Stimulated activated memory B cell treated with anti-CD40 and anti-IgM and Interleukin-4, amounts not matched to agents 10 μg/mL and 1 μg/mL and 100 μg/mL, for 72 hours (primary cell): Measurements from ENCODE around the gene MEST.

Source experiments
- ATAC-seq: fragments of 150-1000 bp; cut with Tn5 transposase; 2 replicates; pipeline ENCODE4 v1.10.0; 2021
- H3K27ac Mint-ChIP-seq: one replicate; pipeline ENCODE4 v1.8.0; 2022; ENCODE audit warnings: mild to moderate bottlenecking, mixed read lengths
- H3K27me3 Mint-ChIP-seq: one replicate; pipeline ENCODE4 v1.8.0; 2022; ENCODE audit warnings: mixed read lengths
- H3K36me3 Mint-ChIP-seq: one replicate; pipeline ENCODE4 v1.8.0; 2022; ENCODE audit warnings: mixed read lengths
- H3K4me1 Mint-ChIP-seq: one replicate; pipeline ENCODE4 v1.8.0; 2022; ENCODE audit warnings: mixed read lengths
- H3K4me3 Mint-ChIP-seq: one replicate; pipeline ENCODE4 v1.8.0; 2022; ENCODE audit warnings: mild to moderate bottlenecking, moderate library complexity, mixed read lengths
- H3K9me3 Mint-ChIP-seq: one replicate; pipeline ENCODE4 v1.8.0; 2022; ENCODE audit warnings: mixed read lengths

The MEST gene

GRCh38 chr7:130475776-130476175 is 16.1 kb upstream of the MEST start:
- Mint-ChIP-seq H3K4me1 (peaks cover 15% of the 10 kb centered on the region), H3K36me3 (no peaks in the 10 kb centered on the region), H3K4me3 (no peak overlapping the region), H3K9me3 (peaks cover 2% of the 10 kb centered on the region), H3K27ac (no peak overlapping the region), H3K27me3 (peaks cover 27% of the 10 kb centered on the region)
- no peak for ATAC-seq

GRCh38 chr7:130476297-130477150 is 15.4 kb upstream of the MEST start:
- Mint-ChIP-seq H3K4me3 (no peak overlapping the region), H3K36me3 (no peaks in the 10 kb centered on the region), H3K9me3 (peaks cover 2% of the 10 kb centered on the region), H3K27me3 (peaks cover 20% of the 10 kb centered on the region), H3K27ac (no peak overlapping the region), H3K4me1 (peaks cover 15% of the 10 kb centered on the region)
- ATAC-seq = no peak

GRCh38 chr7:130478991-130479390 is 12.9 kb upstream of the MEST start:
- peaks cover 28% of the 10 kb centered on the region for H3K27me3 Mint-ChIP-seq

GRCh38 chr7:130479716-130480400 is 12.0 kb upstream of the MEST start:
- Mint-ChIP-seq H3K36me3 (no peaks in the 10 kb centered on the region), H3K27ac (no peak overlapping the region), H3K9me3 (peaks cover 2% of the 10 kb centered on the region), H3K27me3 (peaks cover 36% of the 10 kb centered on the region), H3K4me3 (no peak overlapping the region), H3K4me1 (no peaks in the 10 kb centered on the region)
- no peak for ATAC-seq

More at GRCh38 chr7:130478991-130479390, 12.9 kb upstream of the MEST start:
- no peak for ATAC-seq
- peaks cover 1% of the 10 kb centered on the region for H3K4me1 Mint-ChIP-seq
- H3K27ac Mint-ChIP-seq = no peak overlapping the region
- peaks cover 2% of the 10 kb centered on the region for H3K9me3 Mint-ChIP-seq
- H3K4me3 Mint-ChIP-seq = no peak overlapping the region
- no peaks in the 10 kb centered on the region for H3K36me3 Mint-ChIP-seq

GRCh38 chr7:130481898-130482297 is 10.0 kb upstream of the MEST start:
- H3K27ac Mint-ChIP-seq = no peak overlapping the region
- no peak for ATAC-seq
- peaks cover 20% of the 10 kb centered on the region for H3K4me1 Mint-ChIP-seq
- no peak overlapping the region for H3K4me3 Mint-ChIP-seq
- peaks cover 2% of the 10 kb centered on the region for H3K9me3 Mint-ChIP-seq
- H3K27me3 Mint-ChIP-seq = peaks cover 54% of the 10 kb centered on the region
- H3K36me3 Mint-ChIP-seq = no peaks in the 10 kb centered on the region

GRCh38 chr7:130483031-130483430 is 8.9 kb upstream of the MEST start:
- peaks cover 23% of the 10 kb centered on the region for H3K4me1 Mint-ChIP-seq
- peaks cover 54% of the 10 kb centered on the region for H3K27me3 Mint-ChIP-seq
- no peak overlapping the region for H3K27ac Mint-ChIP-seq
- peaks cover 2% of the 10 kb centered on the region for H3K9me3 Mint-ChIP-seq
- H3K36me3 Mint-ChIP-seq = no peaks in the 10 kb centered on the region
- ATAC-seq = no peak
- H3K4me3 Mint-ChIP-seq = no peak overlapping the region

GRCh38 chr7:130485734-130486113 is 6.2 kb upstream of the MEST start:
- H3K4me3 Mint-ChIP-seq = peak overlapping the region; percentile 87
- peak overlapping the region; percentile 28 for H3K27ac Mint-ChIP-seq
- peaks cover 45% of the 10 kb centered on the region for H3K27me3 Mint-ChIP-seq
- no peak for ATAC-seq
- H3K4me1 Mint-ChIP-seq = peaks cover 23% of the 10 kb centered on the region
- no peaks in the 10 kb centered on the region for H3K9me3 Mint-ChIP-seq
- no peaks in the 10 kb centered on the region for H3K36me3 Mint-ChIP-seq

GRCh38 chr7:130486114-130486953 is 5.6 kb upstream of the MEST start:
- H3K36me3 Mint-ChIP-seq = no peaks in the 10 kb centered on the region
- peak; percentile 89 for ATAC-seq
- peak overlapping the region; percentile 28 for H3K27ac Mint-ChIP-seq
- peaks cover 27% of the 10 kb centered on the region for H3K4me1 Mint-ChIP-seq
- H3K9me3 Mint-ChIP-seq = no peaks in the 10 kb centered on the region
- H3K4me3 Mint-ChIP-seq = peak overlapping the region; percentile 87
- peaks cover 51% of the 10 kb centered on the region for H3K27me3 Mint-ChIP-seq

GRCh38 chr7:130486954-130487436 is 4.9 kb upstream of the MEST start:
- no peak for ATAC-seq

GRCh38 chr7:130488392-130489139 is 3.3 kb upstream of the MEST start:
- peaks cover 4% of the 10 kb centered on the region for H3K36me3 Mint-ChIP-seq
- no peak overlapping the region for H3K27ac Mint-ChIP-seq
- no peak overlapping the region for H3K4me3 Mint-ChIP-seq
- peaks cover 3% of the 10 kb centered on the region for H3K9me3 Mint-ChIP-seq
- H3K27me3 Mint-ChIP-seq = peaks cover 62% of the 10 kb centered on the region
- ATAC-seq = no peak
- peaks cover 32% of the 10 kb centered on the region for H3K4me1 Mint-ChIP-seq

More at GRCh38 chr7:130486954-130487436, 4.9 kb upstream of the MEST start:
- H3K9me3 Mint-ChIP-seq = no peaks in the 10 kb centered on the region
- peaks cover 56% of the 10 kb centered on the region for H3K27me3 Mint-ChIP-seq
- H3K36me3 Mint-ChIP-seq = no peaks in the 10 kb centered on the region
- H3K4me3 Mint-ChIP-seq = peak overlapping the region; percentile 87
- H3K4me1 Mint-ChIP-seq = peaks cover 32% of the 10 kb centered on the region
- H3K27ac Mint-ChIP-seq = no peak overlapping the region

- Mint-ChIP-seq H3K9me3 (peaks cover 3% of the 10 kb centered on the region), H3K4me3 (no peak overlapping the region), H3K27me3 (peaks cover 62% of the 10 kb centered on the region), H3K36me3 (peaks cover 4% of the 10 kb centered on the region), H3K4me1 (peaks cover 32% of the 10 kb centered on the region), H3K27ac (no peak overlapping the region)
- ATAC-seq = no peak
Observed at GRCh38 chr7:130489140-130489983, 2.5 kb upstream of the MEST start.

GRCh38 chr7:130490311-130490791 is 1.5 kb upstream of the MEST start:
- H3K36me3 Mint-ChIP-seq = peaks cover 4% of the 10 kb centered on the region
- no peak overlapping the region for H3K27ac Mint-ChIP-seq
- ATAC-seq = no peak
- no peak overlapping the region for H3K4me3 Mint-ChIP-seq
- peaks cover 60% of the 10 kb centered on the region for H3K27me3 Mint-ChIP-seq
- peaks cover 27% of the 10 kb centered on the region for H3K4me1 Mint-ChIP-seq
- H3K9me3 Mint-ChIP-seq = peaks cover 3% of the 10 kb centered on the region

- ATAC-seq = no peak
- peak overlapping the region; percentile 54 for H3K4me3 Mint-ChIP-seq
- peaks cover 3% of the 10 kb centered on the region for H3K9me3 Mint-ChIP-seq
- no peak overlapping the region for H3K27ac Mint-ChIP-seq
- H3K36me3 Mint-ChIP-seq = peaks cover 4% of the 10 kb centered on the region
- H3K4me1 Mint-ChIP-seq = peaks cover 19% of the 10 kb centered on the region
- peaks cover 52% of the 10 kb centered on the region for H3K27me3 Mint-ChIP-seq
Observed at GRCh38 chr7:130490888-130491804, 739 bp upstream of the MEST start.
